Osteocyte (in vitro differentiated cells): ENCODE data around the gene SPDL1. TPM values are rescaled to one million over a fixed set of nuclear protein-coding genes. Genes with fewer than 3 reads are reported as not detected.

Experiments used
- DNase-seq: peaks from one replicate; pipeline ENCODE4 v3.0.0; 2021; ENCODE audit warnings: mixed read lengths; ENCODE audit not compliant: unreplicated experiment; ENCODE audit errors: extremely low spot score
- H3K27ac Mint-ChIP-seq: one replicate; pipeline ENCODE4 v1.8.0; 2021; ENCODE audit warnings: mild to moderate bottlenecking, mixed read lengths; ENCODE audit not compliant: unreplicated experiment
- H3K27me3 Mint-ChIP-seq: one replicate; pipeline ENCODE4 v1.8.0; 2021; ENCODE audit warnings: mixed read lengths; ENCODE audit not compliant: unreplicated experiment
- H3K36me3 Mint-ChIP-seq: one replicate; pipeline ENCODE4 v1.8.0; 2021; ENCODE audit warnings: mixed read lengths; ENCODE audit not compliant: unreplicated experiment
- H3K4me1 Mint-ChIP-seq: one replicate; pipeline ENCODE4 v1.8.0; 2021; ENCODE audit warnings: mixed read lengths; ENCODE audit not compliant: unreplicated experiment
- H3K4me3 Mint-ChIP-seq: one replicate; pipeline ENCODE4 v1.8.0; 2021; ENCODE audit warnings: mild to moderate bottlenecking, moderate library complexity, mixed read lengths; ENCODE audit not compliant: unreplicated experiment
- H3K9me3 Mint-ChIP-seq: one replicate; pipeline ENCODE4 v1.8.0; 2021; ENCODE audit warnings: mixed read lengths; ENCODE audit not compliant: unreplicated experiment
- total RNA-seq: library from RNA; stranded (reverse); gene quantifications from 2 replicates; pipeline ENCODE4 v1.2.1, GENCODE V29; 2021
- TF ChIP-seq, protein P1 (sequence below): fragments of 200-600 bp; sonication (generic); IDR thresholded peaks from 2 replicates; pipeline ENCODE4 v1.5.0; 2021; ENCODE audit warnings: antibody characterized with exemption, mild to moderate bottlenecking, moderate library complexity

The SPDL1 gene
- total RNA-seq, 1 donor from 2014 or later: 40.4 TPM

DNA sequence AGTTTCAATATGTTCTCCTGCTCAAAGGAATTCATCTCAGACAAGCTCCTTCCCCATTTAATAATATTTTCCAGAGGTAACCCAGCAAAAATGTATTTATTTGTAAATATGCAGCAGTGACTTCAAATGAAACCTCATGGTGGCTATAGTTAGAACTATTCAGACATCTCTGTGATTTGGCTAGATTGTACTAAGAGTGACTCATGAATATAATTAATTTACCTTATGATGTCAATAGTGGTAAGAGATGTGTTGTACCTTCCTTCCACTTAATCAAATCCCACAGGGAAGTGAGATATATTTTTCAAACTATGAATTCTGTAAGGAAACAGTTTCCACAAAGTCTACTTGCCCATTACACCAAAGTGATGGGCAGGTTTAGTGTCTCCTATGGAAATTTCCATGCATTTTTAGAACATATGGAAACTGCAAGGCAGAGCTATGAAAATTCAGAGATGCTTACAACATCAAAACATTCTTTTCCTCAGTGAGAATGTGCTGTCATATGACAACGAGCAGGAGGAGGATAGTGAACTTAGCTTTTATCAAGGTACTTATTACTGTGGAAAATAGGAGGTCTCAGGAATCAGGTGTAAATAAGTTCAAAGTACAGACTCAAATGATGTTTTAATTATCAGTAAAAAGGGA, 34.0 kb upstream of the SPDL1 start:
- no peak for DNase-seq
- H3K27me3 Mint-ChIP-seq: peaks cover 48% of the 10 kb centered on the region
- peaks cover 10% of the 10 kb centered on the region for H3K9me3 Mint-ChIP-seq
- no peaks in the 10 kb centered on the region for H3K36me3 Mint-ChIP-seq
- TF ChIP-seq, protein P1, sequence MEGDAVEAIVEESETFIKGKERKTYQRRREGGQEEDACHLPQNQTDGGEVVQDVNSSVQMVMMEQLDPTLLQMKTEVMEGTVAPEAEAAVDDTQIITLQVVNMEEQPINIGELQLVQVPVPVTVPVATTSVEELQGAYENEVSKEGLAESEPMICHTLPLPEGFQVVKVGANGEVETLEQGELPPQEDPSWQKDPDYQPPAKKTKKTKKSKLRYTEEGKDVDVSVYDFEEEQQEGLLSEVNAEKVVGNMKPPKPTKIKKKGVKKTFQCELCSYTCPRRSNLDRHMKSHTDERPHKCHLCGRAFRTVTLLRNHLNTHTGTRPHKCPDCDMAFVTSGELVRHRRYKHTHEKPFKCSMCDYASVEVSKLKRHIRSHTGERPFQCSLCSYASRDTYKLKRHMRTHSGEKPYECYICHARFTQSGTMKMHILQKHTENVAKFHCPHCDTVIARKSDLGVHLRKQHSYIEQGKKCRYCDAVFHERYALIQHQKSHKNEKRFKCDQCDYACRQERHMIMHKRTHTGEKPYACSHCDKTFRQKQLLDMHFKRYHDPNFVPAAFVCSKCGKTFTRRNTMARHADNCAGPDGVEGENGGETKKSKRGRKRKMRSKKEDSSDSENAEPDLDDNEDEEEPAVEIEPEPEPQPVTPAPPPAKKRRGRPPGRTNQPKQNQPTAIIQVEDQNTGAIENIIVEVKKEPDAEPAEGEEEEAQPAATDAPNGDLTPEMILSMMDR: no peak
- H3K4me3 Mint-ChIP-seq: no peak overlapping the region
- peaks cover 10% of the 10 kb centered on the region for H3K4me1 Mint-ChIP-seq
- no peak overlapping the region for H3K27ac Mint-ChIP-seq

DNA sequence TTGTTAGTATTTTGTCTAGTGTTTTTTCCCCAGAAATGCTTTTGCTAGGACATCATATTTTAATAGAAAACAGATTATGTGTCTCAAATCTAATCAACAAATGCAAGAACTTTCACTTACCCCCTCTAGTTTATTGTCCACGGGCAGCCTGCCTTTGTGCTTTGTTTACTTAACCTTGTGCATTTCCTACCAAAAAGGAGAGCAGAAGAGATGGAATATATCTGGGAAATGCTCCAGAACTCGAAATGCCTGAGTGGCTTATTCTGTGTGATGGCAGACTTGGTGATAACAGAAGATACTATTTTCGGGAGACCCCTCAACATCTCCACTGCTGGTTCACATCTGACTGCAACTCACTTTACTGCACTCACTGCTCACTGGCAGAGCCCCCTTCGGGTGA, 33.3 kb upstream of the SPDL1 start:
- DNase-seq: no peak
- TF ChIP-seq, protein P1: no peak
- no peak overlapping the region for H3K27ac Mint-ChIP-seq
- peaks cover 44% of the 10 kb centered on the region for H3K27me3 Mint-ChIP-seq
- peaks cover 10% of the 10 kb centered on the region for H3K9me3 Mint-ChIP-seq
- peaks cover 10% of the 10 kb centered on the region for H3K4me1 Mint-ChIP-seq
- no peak overlapping the region for H3K4me3 Mint-ChIP-seq
- H3K36me3 Mint-ChIP-seq: no peaks in the 10 kb centered on the region

DNA sequence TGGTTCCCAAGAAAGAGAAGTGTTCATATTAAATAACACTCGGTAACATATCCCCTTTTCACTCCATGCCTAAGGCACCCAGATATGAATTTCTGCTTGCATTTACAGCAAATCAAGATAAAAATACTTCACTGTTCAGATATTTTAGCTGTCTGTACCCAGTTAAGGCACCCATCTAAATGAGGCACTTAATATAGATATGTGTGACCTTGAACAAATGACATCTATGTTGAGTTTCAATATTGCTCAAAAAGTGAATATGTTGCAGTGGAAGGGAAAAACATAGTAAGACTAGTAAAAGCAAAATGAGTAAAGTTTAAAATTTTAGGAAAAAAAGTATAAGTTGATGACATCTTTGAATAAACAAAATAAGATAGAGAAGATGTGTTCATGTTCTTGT, 32.4 kb upstream of the SPDL1 start:
- Mint-ChIP-seq H3K9me3 (peaks cover 10% of the 10 kb centered on the region), H3K4me1 (peaks cover 10% of the 10 kb centered on the region), H3K27me3 (peaks cover 44% of the 10 kb centered on the region), H3K4me3 (no peak overlapping the region), H3K27ac (no peak overlapping the region), H3K36me3 (no peaks in the 10 kb centered on the region)
- TF ChIP-seq, protein P1: no peak
- no peak for DNase-seq

DNA sequence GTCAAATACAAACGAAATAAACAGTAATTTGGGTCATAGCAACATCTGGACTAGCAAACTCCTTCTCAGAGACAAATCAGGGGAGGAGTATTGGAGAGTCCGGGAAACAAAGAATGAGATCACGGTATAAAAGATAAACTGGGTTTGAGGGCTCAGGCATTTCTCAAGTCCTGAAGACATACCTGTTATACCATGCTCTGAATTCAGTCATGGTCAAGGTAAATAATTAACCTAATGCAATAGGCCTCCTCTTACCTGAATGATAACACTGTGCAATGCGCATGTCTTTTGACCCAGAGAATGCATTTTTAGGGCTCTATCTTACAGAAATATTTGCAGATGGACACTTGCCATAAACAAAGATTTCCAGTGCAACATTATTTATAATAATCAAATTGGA, 31.9 kb upstream of the SPDL1 start:
- H3K4me1 Mint-ChIP-seq: peaks cover 10% of the 10 kb centered on the region
- no peak overlapping the region for H3K27ac Mint-ChIP-seq
- peaks cover 15% of the 10 kb centered on the region for H3K9me3 Mint-ChIP-seq
- no peak overlapping the region for H3K4me3 Mint-ChIP-seq
- H3K27me3 Mint-ChIP-seq: peaks cover 44% of the 10 kb centered on the region
- TF ChIP-seq, protein P1: no peak
- no peaks in the 10 kb centered on the region for H3K36me3 Mint-ChIP-seq
- no peak for DNase-seq

DNA sequence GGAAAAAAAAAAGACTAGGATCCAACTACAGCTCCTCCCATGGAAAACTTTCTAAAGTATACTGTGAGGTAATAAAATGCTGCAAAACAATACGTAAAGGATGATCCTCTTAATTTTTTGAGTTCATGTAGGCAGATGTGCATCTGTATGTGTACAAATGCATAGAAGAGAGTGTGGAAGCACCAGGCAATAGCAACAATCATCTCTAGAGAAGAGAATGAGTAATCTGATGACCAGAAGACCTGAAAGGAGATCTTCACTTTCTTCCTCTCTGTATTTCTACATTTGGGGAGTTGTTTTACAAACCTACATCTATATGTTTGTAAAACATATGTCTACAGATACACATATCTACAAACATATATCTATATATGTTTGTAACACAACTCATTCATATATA, 29.3 kb upstream of the SPDL1 start:
- Mint-ChIP-seq H3K9me3 (peaks cover 32% of the 10 kb centered on the region), H3K27me3 (peaks cover 39% of the 10 kb centered on the region), H3K4me1 (peaks cover 10% of the 10 kb centered on the region), H3K4me3 (no peak overlapping the region), H3K27ac (no peak overlapping the region), H3K36me3 (peaks cover 1% of the 10 kb centered on the region)
- no peak for DNase-seq
- TF ChIP-seq, protein P1: no peak
